ENCODE measurements around the gene CTSW. TPM values are rescaled to one million over a fixed set of nuclear protein-coding genes. Genes with fewer than 3 reads are reported as not detected.

Gene CTSW
- total RNA-seq, 1 experiment from 2014 or later = not detected

DNA sequence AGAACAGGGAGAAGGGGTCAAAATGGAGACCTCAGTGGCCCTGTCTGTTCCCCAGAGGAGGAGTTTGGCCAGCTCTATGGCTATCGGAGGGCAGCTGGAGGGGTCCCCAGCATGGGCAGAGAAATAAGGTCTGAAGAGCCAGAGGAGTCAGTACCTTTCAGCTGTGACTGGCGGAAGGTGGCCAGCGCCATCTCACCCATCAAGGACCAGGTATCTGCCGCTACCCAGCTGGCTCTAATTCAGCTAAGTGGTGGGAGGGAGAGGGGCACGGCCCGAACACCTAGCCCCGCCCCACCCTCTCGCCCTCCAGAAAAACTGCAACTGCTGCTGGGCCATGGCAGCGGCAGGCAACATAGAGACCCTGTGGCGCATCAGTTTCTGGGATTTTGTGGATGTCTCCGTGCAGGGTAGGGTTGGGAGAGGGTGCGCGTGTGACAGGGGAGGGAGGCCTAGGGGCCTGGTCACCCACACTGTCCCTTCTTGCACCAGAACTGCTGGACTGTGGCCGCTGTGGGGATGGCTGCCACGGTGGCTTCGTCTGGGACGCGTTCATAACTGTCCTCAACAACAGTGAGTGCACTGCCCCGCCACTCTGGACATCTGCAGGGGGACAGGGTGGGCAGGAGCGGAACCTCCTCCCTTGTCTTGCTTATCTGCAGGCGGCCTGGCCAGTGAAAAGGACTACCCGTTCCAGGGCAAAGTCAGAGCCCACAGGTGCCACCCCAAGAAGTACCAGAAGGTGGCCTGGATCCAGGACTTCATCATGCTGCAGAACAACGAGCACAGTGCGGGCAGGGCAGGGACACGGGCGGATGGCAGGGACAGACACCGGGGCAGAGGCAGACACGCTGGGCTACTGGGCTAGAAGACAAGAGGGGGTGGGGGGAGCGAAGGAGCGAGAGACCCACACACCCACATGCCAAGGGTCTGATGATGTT lies 2.8 kb downstream of the CTSW start:
- no peak overlapping the region for H3K4me3 Mint-ChIP-seq
- H3K27me3 Mint-ChIP-seq (ENCODE audit: low read depth) = peaks cover 3% of the 10 kb centered on the region; the same call in 1 of the 2 replicates
- peaks cover 10% of the 10 kb centered on the region for H3K4me1 Mint-ChIP-seq
- ChIA-PET CTCF (interaction anchor here (0.7 to 2.7 kb wide), 2 partner anchors 23 to 106 kb away, joined by 3 to 12 read pairs; partner anchors contain the start of gene MUS81), POLR2A (no interaction called here)
- no peaks in the 10 kb centered on the region for H3K9me3 Mint-ChIP-seq
- TF ChIP-seq GABPB1 (CRISPR knock-in tag; IDR thresholded peaks at IDR 0.05) = no peak
- TF ChIP-seq SP1 (CRISPR knock-in tag; conservative IDR thresholded peaks at IDR 0.05) = no peak
- TF ChIP-seq, protein P1, sequence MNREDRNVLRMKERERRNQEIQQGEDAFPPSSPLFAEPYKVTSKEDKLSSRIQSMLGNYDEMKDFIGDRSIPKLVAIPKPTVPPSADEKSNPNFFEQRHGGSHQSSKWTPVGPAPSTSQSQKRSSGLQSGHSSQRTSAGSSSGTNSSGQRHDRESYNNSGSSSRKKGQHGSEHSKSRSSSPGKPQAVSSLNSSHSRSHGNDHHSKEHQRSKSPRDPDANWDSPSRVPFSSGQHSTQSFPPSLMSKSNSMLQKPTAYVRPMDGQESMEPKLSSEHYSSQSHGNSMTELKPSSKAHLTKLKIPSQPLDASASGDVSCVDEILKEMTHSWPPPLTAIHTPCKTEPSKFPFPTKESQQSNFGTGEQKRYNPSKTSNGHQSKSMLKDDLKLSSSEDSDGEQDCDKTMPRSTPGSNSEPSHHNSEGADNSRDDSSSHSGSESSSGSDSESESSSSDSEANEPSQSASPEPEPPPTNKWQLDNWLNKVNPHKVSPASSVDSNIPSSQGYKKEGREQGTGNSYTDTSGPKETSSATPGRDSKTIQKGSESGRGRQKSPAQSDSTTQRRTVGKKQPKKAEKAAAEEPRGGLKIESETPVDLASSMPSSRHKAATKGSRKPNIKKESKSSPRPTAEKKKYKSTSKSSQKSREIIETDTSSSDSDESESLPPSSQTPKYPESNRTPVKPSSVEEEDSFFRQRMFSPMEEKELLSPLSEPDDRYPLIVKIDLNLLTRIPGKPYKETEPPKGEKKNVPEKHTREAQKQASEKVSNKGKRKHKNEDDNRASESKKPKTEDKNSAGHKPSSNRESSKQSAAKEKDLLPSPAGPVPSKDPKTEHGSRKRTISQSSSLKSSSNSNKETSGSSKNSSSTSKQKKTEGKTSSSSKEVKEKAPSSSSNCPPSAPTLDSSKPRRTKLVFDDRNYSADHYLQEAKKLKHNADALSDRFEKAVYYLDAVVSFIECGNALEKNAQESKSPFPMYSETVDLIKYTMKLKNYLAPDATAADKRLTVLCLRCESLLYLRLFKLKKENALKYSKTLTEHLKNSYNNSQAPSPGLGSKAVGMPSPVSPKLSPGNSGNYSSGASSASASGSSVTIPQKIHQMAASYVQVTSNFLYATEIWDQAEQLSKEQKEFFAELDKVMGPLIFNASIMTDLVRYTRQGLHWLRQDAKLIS (CRISPR knock-in tag; IDR thresholded peaks at IDR 0.05; ENCODE audit: borderline replicate concordance) = no peak
- TF ChIP-seq, protein P2, sequence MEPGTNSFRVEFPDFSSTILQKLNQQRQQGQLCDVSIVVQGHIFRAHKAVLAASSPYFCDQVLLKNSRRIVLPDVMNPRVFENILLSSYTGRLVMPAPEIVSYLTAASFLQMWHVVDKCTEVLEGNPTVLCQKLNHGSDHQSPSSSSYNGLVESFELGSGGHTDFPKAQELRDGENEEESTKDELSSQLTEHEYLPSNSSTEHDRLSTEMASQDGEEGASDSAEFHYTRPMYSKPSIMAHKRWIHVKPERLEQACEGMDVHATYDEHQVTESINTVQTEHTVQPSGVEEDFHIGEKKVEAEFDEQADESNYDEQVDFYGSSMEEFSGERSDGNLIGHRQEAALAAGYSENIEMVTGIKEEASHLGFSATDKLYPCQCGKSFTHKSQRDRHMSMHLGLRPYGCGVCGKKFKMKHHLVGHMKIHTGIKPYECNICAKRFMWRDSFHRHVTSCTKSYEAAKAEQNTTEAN (CRISPR knock-in tag; IDR thresholded peaks at IDR 0.05) = no peak
- TF ChIP-seq FOXK1 (CRISPR knock-in tag; IDR thresholded peaks at IDR 0.05) = no peak
- TF ChIP-seq, protein P3, sequence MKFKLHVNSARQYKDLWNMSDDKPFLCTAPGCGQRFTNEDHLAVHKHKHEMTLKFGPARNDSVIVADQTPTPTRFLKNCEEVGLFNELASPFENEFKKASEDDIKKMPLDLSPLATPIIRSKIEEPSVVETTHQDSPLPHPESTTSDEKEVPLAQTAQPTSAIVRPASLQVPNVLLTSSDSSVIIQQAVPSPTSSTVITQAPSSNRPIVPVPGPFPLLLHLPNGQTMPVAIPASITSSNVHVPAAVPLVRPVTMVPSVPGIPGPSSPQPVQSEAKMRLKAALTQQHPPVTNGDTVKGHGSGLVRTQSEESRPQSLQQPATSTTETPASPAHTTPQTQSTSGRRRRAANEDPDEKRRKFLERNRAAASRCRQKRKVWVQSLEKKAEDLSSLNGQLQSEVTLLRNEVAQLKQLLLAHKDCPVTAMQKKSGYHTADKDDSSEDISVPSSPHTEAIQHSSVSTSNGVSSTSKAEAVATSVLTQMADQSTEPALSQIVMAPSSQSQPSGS (CRISPR knock-in tag; IDR thresholded peaks at IDR 0.05; ENCODE audit: borderline replicate concordance, low read depth) = no peak
- no peak for TF ChIP-seq MXD4 (CRISPR knock-in tag; IDR thresholded peaks at IDR 0.05; ENCODE audit: borderline replicate concordance)
- no peak for TF ChIP-seq ZNF219 (CRISPR knock-in tag; IDR thresholded peaks at IDR 0.05; ENCODE audit: borderline replicate concordance)
- no peak for TF ChIP-seq TCF7 (CRISPR knock-in tag; IDR thresholded peaks at IDR 0.05; ENCODE audit: low read depth)
- no peak for TF ChIP-seq ZBTB21 (CRISPR knock-in tag; IDR thresholded peaks at IDR 0.05; ENCODE audit: borderline replicate concordance)
- TF ChIP-seq, protein P4, sequence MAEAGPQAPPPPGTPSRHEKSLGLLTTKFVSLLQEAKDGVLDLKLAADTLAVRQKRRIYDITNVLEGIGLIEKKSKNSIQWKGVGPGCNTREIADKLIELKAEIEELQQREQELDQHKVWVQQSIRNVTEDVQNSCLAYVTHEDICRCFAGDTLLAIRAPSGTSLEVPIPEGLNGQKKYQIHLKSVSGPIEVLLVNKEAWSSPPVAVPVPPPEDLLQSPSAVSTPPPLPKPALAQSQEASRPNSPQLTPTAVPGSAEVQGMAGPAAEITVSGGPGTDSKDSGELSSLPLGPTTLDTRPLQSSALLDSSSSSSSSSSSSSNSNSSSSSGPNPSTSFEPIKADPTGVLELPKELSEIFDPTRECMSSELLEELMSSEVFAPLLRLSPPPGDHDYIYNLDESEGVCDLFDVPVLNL (CRISPR knock-in tag; IDR thresholded peaks at IDR 0.05; ENCODE audit: borderline replicate concordance, low read depth) = no peak
- TF ChIP-seq, protein P5, sequence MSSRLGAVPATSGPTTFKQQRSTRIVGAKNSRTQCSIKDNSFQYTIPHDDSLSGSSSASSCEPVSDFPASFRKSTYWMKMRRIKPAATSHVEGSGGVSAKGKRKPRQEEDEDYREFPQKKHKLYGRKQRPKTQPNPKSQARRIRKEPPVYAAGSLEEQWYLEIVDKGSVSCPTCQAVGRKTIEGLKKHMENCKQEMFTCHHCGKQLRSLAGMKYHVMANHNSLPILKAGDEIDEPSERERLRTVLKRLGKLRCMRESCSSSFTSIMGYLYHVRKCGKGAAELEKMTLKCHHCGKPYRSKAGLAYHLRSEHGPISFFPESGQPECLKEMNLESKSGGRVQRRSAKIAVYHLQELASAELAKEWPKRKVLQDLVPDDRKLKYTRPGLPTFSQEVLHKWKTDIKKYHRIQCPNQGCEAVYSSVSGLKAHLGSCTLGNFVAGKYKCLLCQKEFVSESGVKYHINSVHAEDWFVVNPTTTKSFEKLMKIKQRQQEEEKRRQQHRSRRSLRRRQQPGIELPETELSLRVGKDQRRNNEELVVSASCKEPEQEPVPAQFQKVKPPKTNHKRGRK (CRISPR knock-in tag; IDR thresholded peaks at IDR 0.05; ENCODE audit: borderline replicate concordance) = no peak
- TF ChIP-seq NFATC4 (CRISPR knock-in tag; IDR thresholded peaks at IDR 0.05) = no peak
- no peak for TF ChIP-seq ZNF423 (CRISPR knock-in tag; IDR thresholded peaks at IDR 0.05)
- no peak for TF ChIP-seq ESRRA (CRISPR knock-in tag; IDR thresholded peaks at IDR 0.05; ENCODE audit: borderline replicate concordance)
- no peak for TF ChIP-seq GTF2I (CRISPR knock-in tag; conservative IDR thresholded peaks at IDR 0.05)
- TF ChIP-seq NFYB (CRISPR knock-in tag; conservative IDR thresholded peaks at IDR 0.05; ENCODE audit: low read depth) = no peak
- peaks cover 38% of the 10 kb centered on the region for H3K36me3 Mint-ChIP-seq
- no peak overlapping the region for H3K27ac Mint-ChIP-seq
- DNase-seq (ENCODE audit: low spot score) = no peak
- ATAC-seq = no peak
